HPDE6-E6E7 (cell line): ENCODE results near the gene PDE6B.
"Not testable (repeated sequence)": the region's sequence is repeated elsewhere in the genome, so short reads cannot be mapped to it uniquely, and the experiment has no call there.

Source experiments
- DNase-seq: peaks from one replicate; pipeline ENCODE4 v3.0.0; 2011; ENCODE audit warnings: missing footprints; ENCODE audit errors: extremely low spot score

The PDE6B gene

GRCh38 chr4:683247-683897 is 58.0 kb downstream of the PDE6B start:
- no peak for DNase-seq

- no peak for DNase-seq
Observed at GRCh38 chr4:683982-684622, 58.7 kb downstream of the PDE6B start.

GRCh38 chr4:684623-685327 is 59.4 kb downstream of the PDE6B start:
- DNase-seq, result no peak

- no peak for DNase-seq
Observed at GRCh38 chr4:685679-686412, 60.5 kb downstream of the PDE6B start.

GRCh38 chr4:686413-687040 is 61.2 kb downstream of the PDE6B start:
- no peak for DNase-seq

DNA sequence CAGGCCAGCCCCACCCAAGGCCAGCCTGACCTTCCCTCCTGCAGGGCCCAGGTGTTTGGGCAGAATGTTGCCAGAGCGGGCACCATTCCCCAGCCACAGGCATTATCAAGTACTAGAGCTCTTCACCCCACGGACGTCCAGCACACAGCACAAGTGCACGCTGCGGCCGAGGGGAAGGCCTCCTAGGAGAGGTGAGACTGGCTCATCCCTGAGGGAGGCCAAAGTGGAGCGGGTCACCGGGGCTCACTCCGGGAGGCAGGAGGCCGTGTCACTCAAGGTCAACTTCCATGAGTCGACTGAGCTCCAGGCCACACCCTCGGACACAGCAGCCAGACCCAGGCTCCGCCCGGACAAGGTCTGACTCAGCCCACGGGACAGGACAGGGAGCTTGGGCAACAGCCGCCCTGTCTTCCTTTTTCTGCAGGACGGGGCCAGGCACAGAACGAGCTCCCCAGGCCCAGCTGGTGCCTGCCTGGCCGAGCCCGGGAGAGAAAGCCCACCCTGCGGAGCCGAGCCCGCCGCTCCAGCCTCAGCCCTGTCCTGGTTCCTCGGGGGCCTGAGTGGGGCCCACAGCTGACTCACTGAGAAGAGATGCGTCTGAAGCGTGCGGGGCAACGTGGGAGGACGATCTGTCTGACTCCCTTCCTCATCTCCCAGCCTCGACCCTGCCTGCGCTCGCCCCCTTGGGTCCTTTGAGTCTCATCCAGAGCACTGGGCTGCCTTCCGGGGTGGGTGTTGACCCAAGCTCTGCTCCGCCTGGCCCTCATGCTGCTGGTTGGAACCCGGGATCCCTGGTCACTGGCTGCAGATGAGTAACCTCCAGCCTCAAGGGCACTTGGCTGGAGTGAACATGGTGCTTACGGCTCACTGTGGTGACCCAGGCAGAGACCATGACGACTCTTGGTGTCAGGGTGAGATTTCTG is 61.9 kb downstream of the PDE6B start:
- peak; percentile 96 for DNase-seq

DNA sequence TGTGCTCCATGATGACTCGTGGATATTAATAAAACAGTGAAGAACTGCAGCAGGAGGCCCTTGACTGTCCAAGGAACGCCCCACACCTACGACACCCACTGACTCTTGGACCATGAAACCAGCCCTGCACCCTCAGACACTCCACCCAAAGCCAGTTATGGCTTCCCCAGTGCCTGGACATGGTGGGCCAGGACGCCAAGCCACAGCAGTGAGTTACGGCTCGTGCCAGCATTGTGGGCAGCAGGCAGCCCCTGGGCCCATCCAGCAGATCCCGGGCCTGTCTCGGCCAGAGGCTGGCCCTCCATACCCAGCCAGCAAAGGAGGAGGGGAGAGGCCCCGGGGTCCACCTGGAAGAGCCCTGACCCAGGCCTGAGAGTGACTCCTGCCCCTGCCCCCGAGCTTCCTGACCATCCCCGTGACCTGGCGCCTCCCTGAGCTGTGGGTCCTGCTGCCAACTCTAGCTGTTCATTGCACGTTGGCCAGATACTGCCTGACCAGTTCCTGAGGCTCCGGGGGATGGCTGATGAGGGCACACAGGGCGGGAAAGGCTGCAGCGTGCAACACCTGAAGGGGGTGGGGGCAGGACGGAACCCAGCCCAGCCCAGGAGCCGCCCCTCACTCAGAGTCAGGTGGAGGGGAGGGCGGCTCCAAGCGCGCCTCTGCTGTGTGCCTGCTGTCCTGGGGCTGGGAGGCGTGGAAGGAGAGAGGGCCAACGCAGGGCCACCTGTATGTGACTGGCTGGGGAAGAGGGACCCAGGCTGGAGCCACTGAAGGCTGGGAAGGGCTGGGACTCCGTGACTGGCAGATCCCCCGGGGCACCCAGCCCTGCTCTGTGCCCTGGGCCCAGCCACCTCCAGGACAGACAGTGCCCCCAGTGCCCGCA is 62.8 kb downstream of the PDE6B start:
- no peak for DNase-seq

GRCh38 chr4:688854-689681 is 63.7 kb downstream of the PDE6B start, which contains the start of gene SLC49A3:
Gene SLC49A3 (minus strand): TSS chr4:689151. CDS start chr4:689127, 24 bp downstream.
- DNase-seq, result no peak

- no peak for DNase-seq
Observed at GRCh38 chr4:689723-690122, 64.3 kb downstream of the PDE6B start.

GRCh38 chr4:692771-693554 is 67.6 kb downstream of the PDE6B start:
- no peak for DNase-seq

GRCh38 chr4:694341-694940 is 69.1 kb downstream of the PDE6B start:
- DNase-seq, result not testable (repeated sequence)

DNA sequence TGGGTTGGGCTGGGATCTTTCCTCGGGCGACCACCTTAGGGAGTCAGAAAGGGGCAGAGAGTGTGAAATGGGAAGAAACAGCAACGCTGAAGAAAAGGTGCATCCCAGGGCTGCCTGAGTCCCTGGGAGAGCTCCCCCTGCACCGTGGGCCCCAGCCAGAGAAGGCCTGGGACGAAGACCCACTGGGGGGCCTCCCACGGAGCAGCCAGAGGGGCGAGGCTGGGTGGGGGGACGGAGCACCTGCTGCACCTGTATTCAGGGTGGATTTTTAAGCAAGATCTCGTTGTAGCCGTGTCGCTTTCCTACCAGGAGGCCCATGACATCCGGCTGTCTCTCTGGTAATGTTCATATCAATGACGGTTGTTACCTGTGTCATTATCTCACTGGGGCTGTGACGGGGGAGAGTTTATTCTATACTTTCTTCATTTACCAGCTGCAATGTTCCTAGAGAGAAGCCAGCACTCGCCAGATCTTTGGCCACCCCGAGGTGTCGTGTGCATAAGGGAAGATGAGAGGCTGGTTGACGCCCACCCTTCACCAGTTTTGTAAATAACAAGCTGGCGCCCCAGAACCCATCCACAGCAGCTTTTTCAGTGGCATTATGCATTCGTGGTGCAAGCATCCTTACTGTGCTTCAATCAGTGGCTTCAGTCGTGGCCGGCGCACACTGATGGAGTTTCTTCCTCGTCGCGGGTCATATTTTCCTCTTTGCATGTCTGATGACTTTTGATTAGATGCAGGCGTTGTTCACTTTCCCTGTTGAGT is 74.6 kb downstream of the PDE6B start:
- DNase-seq, result no peak

DNA sequence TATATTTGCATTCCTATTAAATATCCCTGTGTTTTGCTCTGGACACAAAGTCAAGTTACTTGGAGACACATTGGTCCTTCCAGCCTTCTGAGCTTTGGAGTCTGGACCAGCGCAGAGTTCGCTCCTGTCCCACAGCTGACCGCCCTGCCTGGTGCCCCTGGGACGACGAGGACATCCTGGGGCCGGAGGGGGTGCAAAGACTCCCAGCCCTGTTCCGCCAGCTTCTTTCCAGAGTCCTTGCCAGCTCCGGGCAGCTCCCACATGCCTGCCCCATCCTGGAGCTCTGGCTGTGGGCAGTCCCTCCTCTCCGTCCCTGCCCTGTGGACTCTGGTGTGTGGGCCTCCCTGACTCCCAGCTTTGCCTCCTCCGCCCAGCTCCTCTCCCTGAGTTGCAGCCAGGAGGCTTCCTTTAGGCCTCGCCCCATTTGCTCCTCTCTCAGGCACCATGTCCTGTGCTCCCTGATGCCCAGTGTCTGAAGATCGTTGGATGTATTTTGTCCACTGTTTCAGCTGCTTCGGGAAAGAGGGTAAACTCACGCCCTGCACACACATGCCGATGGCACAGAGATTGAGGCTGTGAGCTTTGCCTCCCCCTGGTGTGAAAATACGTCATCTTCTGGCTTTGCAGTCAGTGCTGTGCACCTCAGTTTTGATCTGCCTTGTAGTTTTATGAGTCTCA is 75.4 kb downstream of the PDE6B start:
- no peak for DNase-seq

- no peak for DNase-seq
Observed at GRCh38 chr4:702618-703048, 77.3 kb downstream of the PDE6B start.

GRCh38 chr4:703336-704197 is 78.2 kb downstream of the PDE6B start:
- DNase-seq, result no peak
